ENCODE measurements around the gene ZC3H10. TPM values are rescaled to one million over a fixed set of nuclear protein-coding genes. Genes with fewer than 3 reads are reported as not detected.

Gene ZC3H10
- total and polyA plus RNA-seq, 2 of the 8 experiments (the other 6 are each of a cell fraction or from before 2014, with no cell fraction given) = 4.0 to 11.2 TPM

GRCh38 chr12:56119361-56119796 is 1.3 kb downstream of the ZC3H10 start (continued):
- TF ChIP-seq TAF7 (optimal IDR thresholded peaks at IDR 0.05; ENCODE audit: borderline replicate concordance, low read depth, low read length) (no peak), USF2 (IDR thresholded peaks at IDR 0.05; ENCODE audit: low read length) (peak; percentile 70), NANOG (IDR thresholded peaks at IDR 0.05; ENCODE audit: insufficient read depth, low read depth, low read length, poor library complexity, severe bottlenecking) (no peak), GABPA (IDR thresholded peaks at IDR 0.05; ENCODE audit: borderline replicate concordance, insufficient read depth, low read length) (no peak), MAX (IDR thresholded peaks at IDR 0.05) (peak; percentile 96)

Measured in H1 (cell line).